Measurements from ENCODE around the gene MTFMT.
"Not testable (repeated sequence)": the region's sequence is repeated elsewhere in the genome, so short reads cannot be mapped to it uniquely, and the experiment has no call there.

Gene MTFMT

GRCh38 chr15:65028921-65029735 lies at the start of gene MTFMT:
Gene MTFMT, minus strand, starts transcription at chr15:65029639. Its CDS starts 26 bp downstream, at chr15:65029613.
- DNase-seq = peak; percentile 95

GRCh38 chr15:65077981-65078352 lies 48.5 kb upstream of the MTFMT start:
- DNase-seq = peak; percentile 49

- no peak for DNase-seq
Observed at GRCh38 chr15:65077291-65077980, 48.0 kb upstream of the MTFMT start.

DNA sequence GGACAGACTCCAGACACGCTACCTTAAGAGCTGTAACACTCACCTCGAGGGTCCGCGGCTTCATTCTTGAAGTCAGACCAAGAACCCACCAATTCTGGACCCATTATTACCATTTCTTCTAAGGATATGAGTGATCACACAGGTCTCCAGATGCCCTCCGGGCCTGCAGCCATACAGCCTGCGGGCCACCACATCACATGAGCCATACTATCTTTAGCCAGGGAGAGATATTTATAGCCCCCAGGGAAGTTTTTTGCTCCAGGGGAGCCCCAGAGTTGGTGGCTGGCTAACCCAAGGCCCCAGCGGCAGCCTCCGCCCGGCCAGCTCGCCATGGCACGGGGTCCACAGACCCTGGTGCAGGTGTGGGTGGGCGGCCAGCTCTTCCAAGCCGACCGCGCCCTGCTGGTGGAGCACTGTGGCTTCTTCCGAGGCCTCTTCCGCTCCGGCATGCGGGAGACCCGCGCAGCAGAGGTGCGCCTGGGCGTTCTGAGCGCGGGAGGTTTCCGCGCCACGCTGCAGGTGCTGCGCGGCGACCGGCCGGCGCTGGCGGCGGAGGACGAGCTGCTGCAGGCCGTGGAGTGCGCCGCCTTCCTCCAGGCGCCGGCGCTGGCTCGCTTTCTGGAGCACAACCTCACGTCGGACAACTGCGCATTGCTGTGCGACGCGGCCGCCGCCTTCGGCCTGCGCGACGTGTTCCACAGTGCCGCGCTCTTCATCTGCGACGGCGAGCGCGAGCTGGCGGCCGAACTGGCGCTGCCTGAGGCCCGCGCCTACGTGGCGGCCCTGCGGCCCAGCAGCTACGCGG lies 47.2 kb upstream of the MTFMT start, which contains the start of gene KBTBD13:
Gene KBTBD13 (plus strand): TSS at position 261 of the 805 bp plus-strand sequence. CDS start 70 bp downstream, at position 331.
- no peak for DNase-seq

GRCh38 chr15:65075607-65076395 lies 46.4 kb upstream of the MTFMT start:
- not testable (repeated sequence) for DNase-seq

DNA sequence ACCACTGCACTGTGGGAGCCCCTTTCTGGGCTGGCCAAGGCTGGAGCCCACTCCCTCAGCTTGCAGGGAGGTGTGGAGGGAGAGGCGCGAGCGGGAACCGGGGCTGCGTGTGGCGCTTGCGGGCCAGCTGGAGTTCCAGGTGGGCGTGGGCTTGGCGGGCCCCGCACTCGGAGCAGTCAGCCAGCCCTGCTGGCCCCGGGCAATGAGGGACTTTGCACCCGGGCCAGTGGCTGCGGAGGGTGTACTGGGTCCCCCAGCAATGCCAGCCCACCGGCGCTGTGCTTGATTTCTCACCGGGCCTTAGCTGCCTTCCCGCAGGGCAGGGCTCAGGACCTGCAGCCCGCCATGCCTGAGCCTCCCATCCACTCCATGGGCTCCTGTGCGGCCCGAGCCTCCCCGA lies 45.5 kb upstream of the MTFMT start:
- not testable (repeated sequence) for DNase-seq

DNA sequence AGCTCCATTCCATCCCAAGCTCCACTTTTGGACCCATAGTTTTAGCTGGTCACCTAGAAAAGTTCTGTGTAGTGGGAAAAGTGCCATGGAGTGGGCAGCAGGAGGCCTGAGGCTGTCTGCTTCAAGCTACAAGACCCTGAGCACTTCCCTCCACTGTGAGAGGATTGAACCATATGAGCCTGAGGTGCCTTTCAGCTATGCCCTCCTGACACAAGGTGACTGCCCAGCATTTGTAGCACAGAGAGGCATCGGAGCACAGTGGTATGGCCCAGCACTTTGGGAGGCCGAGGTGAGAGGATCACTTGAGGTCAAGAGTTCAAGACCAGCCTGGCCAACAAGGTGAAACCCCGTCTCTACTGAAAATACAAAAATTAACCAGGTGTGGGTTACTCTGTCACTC lies 43.2 kb upstream of the MTFMT start:
- DNase-seq = no peak

DNA sequence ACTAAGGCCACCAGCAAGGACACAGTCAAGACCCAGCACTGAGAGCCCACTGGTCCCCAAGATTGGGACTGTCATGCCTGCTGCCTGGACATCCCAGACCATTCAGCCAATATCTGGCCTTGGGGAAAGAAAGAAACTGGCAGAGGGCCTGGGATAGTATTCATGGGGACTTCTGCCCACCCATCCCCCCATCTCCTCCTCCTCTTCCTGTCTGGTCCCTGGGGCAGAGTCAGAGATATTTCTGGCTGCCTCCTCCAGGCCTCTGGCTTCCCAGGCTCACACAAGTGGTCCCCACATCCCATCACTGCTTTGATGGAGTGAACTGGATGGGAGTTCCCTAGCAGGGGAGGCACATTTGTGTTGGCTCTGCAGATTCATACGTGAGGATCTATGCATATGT lies 42.6 kb upstream of the MTFMT start:
- DNase-seq = no peak

DNA sequence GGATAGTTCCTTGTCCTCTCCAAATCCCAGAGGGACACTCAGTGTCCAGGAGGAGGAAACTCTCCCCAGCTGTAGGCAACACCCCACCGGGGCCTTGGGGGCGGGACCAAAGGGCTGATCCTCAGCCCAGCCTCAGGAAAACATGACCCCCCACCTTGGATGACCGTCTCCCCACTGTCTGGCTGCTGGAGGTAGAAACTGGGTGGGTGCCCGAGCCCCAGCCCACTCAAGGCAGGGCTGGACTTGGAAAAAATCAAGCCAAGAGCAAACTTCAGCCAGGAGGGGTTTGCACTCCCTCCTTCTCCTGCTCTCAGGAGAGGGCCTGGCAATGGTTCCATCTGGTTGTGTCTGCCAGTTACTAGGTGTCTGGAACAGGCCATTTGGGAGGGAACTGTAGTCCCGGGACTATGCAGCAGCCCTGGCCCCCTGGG lies 42.0 kb upstream of the MTFMT start:
- no peak for DNase-seq

DNA sequence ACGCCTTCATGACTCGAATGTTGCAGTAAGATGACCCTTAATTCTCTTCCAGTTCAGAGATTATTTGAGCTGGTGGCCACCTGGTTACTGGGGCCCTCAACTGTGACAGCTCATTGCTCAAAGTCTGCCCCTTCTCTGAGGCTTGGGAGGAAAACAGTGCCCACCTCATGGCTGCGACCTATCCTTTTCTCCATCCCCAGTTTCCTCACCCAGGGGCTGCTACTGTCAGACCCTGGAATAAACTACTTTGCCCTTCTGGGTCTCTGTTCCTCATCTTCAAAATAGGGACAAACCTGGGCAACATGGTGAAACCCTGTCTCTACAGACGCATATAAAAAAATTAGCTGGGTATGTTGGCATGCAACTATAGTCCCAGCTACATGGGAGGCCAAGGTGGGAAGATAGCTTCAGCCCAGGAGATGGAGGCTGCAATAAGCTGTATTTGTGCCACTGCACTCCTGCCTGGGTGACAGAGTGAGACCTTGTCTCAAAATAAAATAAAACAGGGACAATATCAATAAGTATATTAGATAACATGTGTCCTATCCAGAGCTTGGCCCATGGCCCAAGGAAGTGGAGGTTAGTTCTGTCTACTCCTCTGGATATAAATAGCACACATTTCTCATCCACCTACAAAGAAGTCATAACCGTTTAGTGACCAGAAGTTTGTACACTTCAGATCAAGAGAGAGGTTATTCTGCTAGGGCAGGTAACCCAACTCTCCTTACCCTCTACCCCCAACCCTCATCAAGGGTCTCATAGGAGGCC lies 40.5 kb upstream of the MTFMT start:
- DNase-seq = no peak

DNA sequence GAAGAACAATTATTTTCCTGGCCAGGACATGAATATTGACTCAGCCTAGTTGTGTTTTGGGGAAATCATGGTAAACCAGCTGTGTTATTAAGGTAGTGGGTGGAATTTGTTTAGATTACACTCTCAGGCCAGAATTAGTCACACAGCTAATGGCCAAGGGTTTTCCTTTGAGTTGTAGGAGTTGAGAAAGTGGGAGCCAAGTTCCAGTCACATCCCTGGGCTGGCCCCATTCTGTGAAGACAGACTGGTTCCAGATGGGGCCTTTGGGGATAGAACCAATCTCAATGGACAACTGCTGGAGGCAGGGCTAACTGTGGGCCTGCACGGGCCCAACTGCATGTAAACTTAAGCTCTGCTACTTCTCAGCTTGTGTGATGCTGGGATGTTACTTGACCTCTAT lies 39.7 kb upstream of the MTFMT start:
- no peak for DNase-seq

GRCh38 chr15:65068403-65068788 lies 39.0 kb upstream of the MTFMT start:
- no peak for DNase-seq

- no peak for DNase-seq
Observed at GRCh38 chr15:65067645-65068402, 38.4 kb upstream of the MTFMT start, which contains the start of gene RASL12. Gene RASL12, minus strand, starts transcription at chr15:65067991. Its CDS starts 156 bp downstream, at chr15:65067835.

- no peak for DNase-seq
Observed at GRCh38 chr15:65067317-65067644, 37.8 kb upstream of the MTFMT start.

DNA sequence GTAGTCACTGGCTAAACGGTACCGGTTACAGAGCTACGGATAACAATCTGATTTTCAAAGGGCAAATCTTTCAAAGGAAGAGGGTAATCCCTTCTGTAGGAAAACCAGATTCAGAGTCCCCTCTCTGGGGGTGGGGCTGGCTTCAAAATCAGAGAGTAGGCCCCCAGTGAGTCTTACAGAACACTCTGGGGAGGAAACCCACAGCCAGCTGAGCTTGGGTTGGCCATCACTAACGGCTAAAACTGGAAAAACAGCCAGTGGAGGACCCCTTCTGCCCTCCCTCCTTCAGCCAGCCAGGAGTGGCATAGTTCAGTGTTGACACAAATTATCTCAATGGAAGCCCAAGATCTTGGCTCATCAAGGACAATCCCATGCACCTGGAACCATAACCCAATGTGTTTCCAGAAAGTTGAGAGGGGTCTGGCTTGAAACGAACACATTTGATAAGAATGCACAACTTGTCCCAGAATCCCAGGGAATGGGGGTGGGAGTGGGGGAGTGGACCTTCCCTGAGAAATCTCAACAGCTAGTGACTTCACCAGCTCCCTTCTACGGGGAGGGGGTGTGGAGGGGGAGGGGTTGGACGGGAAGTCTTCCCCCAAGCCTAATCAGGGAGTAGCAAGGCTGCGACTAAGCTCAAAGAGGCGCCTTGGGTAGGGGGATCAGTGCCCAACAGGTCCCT lies 37.3 kb upstream of the MTFMT start:
- DNase-seq = no peak

DNA sequence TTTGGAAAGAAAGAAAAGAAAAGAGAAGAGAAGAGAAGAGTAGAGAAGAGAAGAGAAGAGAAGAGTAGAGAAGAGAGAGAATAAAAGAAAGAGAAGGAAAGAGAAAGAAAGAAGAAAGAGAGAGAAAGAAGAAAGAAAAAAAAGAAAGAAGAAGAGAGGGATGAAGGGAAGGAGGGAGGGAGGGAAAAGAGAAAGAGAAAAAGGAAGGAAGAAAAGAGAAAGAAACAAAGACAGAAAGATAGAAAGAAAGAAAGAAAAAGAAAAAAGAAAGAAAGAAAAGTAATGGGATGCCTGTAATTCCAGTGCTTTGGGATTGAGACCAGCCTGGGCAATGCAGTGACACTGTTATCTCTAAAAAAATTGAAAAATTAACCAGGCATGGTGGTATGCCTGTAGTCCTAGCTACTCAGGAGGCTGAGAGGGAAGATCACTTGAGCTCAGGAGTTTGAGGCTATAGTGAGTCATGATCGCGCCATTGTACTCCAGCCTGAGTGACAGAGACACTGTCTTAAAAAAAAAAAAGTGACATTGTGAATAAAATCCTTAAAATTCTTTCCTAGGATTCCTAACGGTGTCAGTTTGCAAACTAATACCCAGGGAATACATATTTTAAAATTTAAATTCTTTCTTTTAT lies 36.7 kb upstream of the MTFMT start:
- DNase-seq = no peak

DNA sequence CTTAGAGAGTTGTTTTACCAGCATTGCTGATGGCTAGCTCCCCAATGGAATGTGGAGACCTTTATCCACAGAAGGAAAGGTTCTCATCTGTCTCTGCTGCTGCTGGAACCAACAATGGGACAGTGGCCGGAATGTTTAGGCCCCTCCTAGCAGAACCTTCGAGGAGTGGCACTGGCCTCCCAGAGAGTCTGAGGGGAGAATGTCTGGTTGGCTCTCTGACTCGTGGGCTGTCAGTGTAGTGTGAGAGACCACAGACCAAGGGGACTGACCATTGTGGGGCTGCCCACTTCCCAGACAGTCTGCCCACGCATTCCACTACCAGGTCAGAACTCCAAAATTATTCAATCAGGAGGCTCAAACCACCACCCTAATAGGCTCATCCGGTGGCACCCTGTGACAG lies 33.3 kb upstream of the MTFMT start:
- no peak for DNase-seq

DNA sequence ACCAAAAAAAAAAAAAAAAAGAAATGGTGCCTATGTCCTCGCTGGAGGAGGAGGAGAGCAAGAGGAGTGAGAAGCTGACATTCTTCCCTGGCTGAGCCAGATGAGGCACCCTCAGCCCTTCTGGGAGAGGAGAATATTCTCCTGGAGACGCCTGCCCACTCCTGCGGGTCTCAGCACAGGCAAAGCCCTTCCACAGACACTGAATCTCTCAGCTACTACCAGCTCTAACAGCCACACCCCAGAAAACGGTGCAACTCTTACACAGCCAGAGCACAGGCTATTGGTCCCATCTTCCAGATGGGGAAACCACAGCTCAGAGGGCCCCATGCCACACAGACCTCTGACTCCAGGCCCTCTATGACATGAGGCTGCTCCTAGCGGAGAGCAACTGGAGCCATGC lies 32.6 kb upstream of the MTFMT start:
- DNase-seq = no peak

DNA sequence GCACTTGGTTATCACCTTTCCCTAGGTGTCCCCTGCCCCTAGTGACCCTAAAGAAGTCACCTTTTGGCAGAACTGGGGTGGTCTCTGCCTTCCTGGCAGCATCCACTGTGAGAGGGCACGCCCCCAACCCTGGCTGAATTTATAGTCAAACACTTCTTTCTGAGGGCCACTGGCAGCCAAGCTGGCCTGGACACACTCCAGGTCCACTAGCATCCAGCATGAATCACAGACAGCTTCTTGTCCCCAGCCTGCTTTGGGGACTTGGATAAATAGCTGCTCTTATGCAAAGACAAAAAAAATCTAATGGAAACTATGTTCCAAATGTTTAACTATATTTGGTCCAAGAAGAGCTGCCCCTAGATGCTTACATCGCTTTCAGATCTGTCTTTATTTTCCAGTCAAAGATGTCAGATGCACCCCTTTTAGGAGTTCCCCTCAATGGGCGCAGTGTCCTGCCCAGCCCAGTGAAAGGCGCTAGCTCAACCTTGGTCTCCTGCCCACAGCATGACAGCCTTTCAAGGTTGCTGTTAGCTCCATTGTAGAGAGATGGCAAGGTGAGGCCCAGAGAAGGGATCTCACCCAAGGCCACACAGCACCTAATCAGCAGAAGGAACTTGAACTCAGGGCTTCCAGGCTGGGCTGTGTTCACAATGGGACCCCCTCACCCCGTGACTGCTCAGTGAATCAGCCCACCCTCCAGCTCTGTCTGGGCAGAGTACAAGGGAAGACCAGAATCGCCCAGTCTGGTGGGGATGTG lies 31.4 kb upstream of the MTFMT start:
- no peak for DNase-seq
